GM08714 (cell line): Measurements from ENCODE around the gene PROZ.

Source experiments
- H3K4me3 ChIP-seq: fragments of 200-500 bp; sonication (Bioruptor generic); 2 replicates; pipeline ENCODE4 v1.5.1; 2014; ENCODE audit warnings: mild to moderate bottlenecking, low read length, inconsistent platforms
- ZNF274 ChIP-seq: IDR thresholded peaks from 2 replicates; pipeline ENCODE4 v1.6.1; 2012; ENCODE audit warnings: mild to moderate bottlenecking, low read depth, low read length

The PROZ gene

DNA sequence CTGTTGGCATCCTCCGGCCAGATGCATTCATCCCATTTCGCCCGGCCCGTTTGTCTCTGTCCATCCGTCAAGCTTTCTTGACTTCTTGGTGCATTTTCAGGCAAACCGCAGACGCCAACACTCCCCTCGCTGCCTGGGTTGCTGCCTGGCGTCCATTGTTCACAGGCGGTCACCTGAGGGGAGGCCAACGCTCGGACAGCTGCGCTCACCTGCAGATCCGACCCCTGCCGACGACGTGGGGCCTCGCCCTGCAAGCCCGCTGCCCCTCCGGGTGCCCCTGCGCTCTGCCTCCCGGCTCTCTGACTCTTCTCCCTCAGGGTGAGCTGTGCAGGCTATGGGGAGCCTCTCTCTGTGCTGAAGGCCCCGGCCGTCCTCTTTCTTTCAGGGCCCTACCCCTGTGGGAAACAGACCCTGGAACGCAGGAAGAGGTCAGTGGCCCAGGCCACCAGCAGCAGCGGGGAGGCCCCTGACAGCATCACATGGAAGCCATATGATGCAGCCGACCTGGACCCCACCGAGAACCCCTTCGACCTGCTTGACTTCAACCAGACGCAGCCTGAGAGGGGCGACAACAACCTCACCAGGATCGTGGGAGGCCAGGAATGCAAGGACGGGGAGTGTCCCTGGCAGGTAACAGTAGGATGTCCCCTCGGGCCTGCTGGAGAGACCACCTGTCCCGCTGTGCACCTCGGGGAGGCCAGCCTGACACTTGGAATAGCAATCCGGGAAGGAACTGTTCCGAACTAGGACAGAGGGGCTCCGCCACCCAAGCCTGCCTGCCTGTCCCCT, 14.8 kb upstream of the PROZ start:
- TF ChIP-seq ZNF274: no peak
- H3K4me3 ChIP-seq: no peak overlapping the region

DNA sequence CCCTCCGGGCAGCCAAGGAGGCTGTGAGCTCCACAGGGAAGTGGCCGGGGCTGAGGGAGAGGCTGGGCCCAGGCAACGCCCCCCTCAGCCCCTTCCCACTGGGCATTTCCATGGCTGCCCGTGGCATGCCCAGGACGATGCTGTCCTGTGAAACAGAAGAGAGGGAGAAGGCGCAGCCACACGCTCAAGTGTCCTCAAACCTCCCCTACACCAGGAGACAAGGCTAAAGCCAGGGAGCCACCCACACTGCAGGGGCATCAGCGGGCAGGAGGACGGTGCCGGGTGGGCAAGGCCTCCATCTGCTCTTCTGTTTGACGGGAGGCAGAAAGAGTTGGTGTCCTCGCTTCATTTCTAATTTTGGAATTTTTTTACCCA, 14.2 kb upstream of the PROZ start:
- no peak overlapping the region for H3K4me3 ChIP-seq
- TF ChIP-seq ZNF274: no peak

DNA sequence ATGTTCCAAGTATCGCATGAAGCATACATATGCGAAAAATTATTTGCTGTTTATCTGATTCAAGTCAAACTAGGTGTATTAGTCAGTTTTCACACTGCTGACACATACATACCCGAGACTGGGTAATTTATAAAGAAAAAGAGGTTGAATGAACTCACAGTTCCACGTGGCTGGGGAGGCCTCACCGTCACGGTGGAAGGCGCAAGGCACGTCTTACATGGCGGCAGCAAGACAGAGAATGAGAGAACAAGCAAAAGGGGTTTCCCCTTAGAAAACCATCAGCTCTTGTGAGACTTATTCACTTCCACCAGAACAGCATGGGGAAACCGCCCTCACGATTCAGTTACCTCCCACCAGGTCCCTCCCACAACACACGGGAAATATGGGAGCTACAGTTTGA, 13.0 kb upstream of the PROZ start:
- H3K4me3 ChIP-seq: no peak overlapping the region
- no peak for TF ChIP-seq ZNF274

DNA sequence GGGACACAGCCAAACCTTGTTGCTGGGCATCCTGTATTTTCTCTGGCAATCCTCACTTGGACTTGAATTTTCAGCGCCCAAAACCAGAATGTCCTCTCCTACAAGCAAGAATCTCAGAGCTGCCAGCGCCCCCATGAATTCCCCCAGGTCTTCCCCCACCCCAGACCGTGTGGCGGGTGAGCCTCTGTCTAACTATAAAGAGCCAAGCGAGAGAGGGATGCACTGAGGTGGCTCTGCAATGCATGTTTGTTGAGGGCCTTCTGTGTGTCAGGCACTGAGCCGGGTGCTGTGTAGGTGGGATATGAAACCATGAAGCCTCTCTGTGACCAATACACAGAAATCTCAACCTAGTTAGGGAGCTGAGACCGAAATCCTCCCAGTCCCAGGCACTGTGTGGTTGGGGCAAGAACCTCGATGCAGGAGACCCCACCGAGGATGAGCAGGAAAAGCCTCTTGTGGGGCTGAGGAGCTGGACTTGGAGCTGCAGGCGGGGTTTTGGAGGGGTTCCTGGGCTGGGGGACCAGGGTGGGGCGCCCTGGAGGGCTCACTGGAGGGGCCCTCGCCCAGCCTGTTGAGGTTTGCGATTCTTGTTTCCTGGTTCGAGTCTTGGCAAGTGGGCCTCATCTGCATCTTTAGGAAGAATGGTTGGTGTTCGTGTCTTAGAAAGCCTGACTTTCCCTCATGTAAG, 12.4 kb upstream of the PROZ start:
- no peak overlapping the region for H3K4me3 ChIP-seq
- TF ChIP-seq ZNF274: no peak

DNA sequence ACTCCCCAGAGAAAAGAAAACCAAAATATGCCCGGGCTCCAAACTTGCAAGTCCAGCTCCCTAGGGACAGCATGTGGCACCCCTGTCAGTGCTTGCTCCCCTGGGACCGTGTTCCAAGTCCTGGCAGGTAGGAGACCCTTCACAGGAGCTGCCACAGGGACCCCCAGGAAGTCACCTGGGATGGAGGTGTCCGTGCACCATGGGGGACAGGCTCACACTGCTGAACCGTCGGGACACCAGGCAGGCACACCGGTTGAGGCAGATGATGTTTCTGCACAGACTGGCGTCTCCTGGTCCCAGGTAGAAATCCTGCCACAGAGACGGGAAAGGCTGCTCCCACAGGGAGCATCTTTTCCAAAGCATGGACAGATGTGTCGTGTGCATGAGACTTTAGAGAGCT, 11.7 kb upstream of the PROZ start:
- no peak for TF ChIP-seq ZNF274
- H3K4me3 ChIP-seq: no peak overlapping the region

DNA sequence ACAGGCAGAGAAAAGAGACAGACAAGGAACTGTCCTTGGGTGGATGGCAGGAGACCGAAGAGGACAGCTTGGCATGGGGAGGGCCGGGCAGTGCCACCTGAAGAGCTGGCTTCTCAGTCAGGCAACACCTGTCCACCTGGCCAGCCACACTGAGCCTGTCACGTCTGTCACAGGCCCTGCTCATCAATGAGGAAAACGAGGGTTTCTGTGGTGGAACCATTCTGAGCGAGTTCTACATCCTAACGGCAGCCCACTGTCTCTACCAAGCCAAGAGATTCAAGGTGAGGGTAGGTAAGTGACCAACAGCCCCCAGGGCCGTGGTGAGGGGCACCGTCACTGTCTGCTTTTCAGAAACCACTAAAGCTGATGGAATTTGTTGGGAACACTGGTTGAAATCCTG, 11.2 kb upstream of the PROZ start:
- no peak overlapping the region for H3K4me3 ChIP-seq
- no peak for TF ChIP-seq ZNF274

DNA sequence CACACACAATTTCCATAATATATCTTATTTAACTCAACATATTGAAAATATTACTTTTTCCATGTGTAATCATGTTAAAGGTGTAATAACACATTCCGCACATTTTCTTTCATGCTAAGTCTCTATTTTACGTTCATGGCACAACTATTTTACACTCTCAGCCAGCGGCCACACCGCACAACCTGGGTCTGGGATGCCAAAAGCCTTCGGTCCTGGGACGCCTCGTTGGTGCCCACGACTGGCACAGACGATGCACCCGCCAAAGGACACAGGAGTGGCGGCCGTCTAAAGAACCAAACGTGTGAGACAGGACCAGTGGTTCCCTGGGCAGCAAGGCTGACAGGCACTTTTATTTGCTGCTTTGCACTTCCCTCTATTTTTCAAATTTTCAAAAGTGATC, 10.0 kb upstream of the PROZ start:
- TF ChIP-seq ZNF274: no peak
- H3K4me3 ChIP-seq: no peak overlapping the region

DNA sequence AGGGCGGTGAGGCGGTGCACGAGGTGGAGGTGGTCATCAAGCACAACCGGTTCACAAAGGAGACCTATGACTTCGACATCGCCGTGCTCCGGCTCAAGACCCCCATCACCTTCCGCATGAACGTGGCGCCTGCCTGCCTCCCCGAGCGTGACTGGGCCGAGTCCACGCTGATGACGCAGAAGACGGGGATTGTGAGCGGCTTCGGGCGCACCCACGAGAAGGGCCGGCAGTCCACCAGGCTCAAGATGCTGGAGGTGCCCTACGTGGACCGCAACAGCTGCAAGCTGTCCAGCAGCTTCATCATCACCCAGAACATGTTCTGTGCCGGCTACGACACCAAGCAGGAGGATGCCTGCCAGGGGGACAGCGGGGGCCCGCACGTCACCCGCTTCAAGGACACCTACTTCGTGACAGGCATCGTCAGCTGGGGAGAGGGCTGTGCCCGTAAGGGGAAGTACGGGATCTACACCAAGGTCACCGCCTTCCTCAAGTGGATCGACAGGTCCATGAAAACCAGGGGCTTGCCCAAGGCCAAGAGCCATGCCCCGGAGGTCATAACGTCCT, 9.4 kb upstream of the PROZ start:
- TF ChIP-seq ZNF274: no peak
- H3K4me3 ChIP-seq: no peak overlapping the region

DNA sequence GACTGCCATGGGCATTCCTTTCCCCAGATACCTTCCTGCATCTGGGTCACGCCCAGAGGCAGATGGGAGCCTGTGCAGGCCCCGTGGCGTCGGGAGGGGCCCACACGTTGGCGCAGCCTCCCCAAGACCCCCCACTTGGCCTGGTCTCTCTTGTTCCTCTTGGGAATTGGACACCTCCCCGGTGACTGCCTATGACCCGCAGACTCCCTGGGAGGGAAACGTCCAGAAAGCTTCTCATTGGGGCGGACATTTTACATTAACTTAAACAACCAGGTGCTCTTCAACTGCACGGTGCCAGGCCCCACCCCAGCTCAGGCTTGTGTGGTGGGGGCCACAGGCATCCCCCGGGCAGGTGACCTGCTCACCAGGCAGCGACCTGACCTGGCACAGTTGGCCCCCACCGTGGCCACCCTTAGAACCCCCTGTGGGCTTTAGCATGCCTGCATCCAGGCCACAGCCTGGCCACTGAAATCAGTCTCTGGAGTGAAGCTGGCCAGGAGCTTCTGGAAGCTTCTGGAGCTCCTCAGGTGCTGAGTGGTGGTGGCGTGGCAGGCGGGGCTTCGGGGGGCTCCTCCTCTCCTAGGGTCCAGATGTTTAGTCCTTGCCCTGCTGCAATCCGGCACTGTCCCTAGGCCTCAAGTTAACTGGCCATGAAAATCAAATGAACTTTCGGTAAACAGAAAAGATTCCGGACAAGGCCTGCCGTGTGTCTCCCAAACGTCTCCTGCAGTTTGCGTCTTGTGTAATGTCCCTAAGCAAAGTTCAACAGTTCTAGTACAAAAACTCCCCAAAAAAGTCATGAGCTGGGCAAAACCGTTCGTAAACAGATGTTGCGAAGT, 8.5 kb upstream of the PROZ start:
- H3K4me3 ChIP-seq: no peak overlapping the region
- no peak for TF ChIP-seq ZNF274

DNA sequence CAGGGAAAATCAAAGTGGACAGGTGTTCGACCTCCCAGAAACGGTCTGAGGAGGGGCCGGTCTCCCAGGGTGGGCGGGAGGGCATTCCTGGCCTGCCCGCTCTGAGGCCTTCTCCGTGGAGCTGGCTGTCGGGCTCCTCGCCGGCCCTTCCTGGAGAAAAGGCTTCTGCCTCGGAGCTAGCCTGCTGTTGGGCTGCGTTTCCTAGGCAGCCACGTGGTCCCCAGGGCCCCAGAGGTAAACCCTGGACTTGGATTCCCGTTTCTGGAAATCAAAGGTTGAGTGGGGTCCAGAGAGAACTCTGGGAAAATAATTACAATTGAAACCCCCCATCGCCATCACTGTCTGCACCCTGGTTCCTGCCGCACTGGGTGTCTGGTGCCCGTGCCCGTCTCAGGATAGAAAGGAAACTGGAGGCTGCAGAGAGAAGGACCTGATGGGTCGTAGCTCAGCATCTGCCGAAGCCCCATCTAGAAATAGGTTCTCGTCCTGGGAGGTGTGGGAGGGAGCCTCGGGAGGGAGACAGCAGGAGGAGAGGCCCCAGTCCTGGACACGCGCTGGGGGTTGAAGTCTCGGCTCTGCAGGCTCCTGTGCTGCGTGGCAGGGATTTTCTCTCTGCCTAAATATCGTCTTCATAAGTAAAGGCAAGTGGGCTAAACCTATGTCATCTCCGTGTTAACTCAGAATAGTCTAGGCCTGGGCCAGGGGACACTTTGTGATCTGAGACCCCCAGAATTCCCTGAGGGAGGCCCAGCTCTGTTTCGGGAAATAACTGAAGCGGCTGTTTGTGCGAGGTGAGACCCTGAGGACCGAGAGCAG, 7.7 kb upstream of the PROZ start:
- H3K4me3 ChIP-seq: no peak overlapping the region
- TF ChIP-seq ZNF274: no peak

DNA sequence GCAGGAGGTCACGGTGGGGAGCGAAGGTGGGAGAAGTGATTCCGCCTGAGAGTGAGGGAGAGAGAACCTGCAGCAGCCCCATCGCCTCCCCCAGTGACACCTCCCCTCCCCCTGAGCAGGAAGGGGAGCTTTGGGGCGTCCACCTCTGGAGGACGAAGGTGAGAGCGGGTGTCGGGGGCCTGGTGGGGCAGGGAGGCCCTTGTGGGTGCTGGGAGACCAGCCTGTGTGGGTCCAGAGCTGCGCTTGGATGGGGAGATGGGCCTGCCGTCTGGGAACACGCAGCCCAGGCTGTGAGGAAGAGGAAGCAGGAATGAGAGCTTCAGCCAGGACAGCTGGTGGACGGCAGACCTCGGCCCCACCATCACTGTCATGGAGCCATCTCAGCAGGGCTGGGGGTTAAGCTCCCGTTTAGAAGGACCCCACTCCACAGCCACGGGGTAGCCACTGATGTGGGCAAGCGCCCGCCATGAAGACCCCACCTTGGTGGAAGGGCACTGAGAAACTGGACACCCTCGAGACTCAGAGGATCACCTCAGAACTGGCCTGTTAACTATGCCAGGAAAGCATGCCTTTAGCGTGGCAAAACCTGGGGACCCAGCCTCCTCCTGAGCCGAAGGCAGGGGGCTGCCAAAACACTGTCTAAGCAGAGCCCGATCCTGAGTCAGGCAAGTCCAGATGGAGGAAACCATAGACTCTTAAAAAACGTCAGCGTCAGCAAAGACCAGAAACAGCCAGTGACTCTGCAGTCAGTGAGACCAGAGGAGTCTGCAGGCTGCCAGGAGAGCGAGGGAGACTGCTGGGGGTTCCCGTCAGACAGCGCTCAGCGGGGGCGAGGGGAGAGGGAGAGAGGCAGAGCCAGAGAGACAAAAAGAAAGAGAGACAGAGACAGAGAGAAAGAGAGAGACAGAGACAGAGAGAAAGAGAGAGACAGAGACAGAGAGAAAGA, 6.4 kb upstream of the PROZ start:
- H3K4me3 ChIP-seq: no peak overlapping the region

DNA sequence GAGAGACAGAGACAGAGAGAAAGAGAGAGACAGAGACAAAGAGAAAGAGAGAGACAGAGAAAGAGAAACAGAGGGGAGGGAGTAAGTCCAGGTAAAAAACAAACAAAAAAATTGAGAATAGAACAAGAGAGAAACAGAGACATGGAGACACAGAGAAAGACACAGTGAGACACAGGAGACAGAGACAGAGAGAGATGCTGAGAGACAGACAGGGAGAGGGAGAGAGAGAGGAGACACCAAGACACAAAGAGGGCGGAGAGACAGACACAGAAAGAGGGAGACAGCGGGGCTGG, 5.8 kb upstream of the PROZ start:
- no peak for TF ChIP-seq ZNF274
- no peak overlapping the region for H3K4me3 ChIP-seq

More for the DNA sequence above, 6.4 kb upstream of the PROZ start:
- no peak for TF ChIP-seq ZNF274
